SU-DHL-6 (cell line): Measurements from ENCODE around the gene CCDC88C.

Experiments used
- H2AFZ ChIP-seq: fragments of 200-600 bp; sonication (generic); 2 replicates; pipeline ENCODE4 v1.6.1; 2014; ENCODE audit warnings: low read depth, mild to moderate bottlenecking, moderate library complexity, mixed read lengths, antibody characterized with exemption, low read length; ENCODE audit not compliant: severe bottlenecking
- H3F3A ChIP-seq: fragments of 200-600 bp; shearing (Covaris generic); 2 replicates; pipeline ENCODE4 v1.6.0; 2016; ENCODE audit warnings: antibody characterized with exemption, mild to moderate bottlenecking; ENCODE audit not compliant: insufficient read depth
- H3K27ac ChIP-seq: fragments of 200-600 bp; sonication (generic); 2 replicates; pipeline ENCODE4 v1.5.1; 2016; ENCODE audit warnings: low read depth, mild to moderate bottlenecking, low read length, moderate library complexity, mixed read lengths
- H3K27me3 ChIP-seq: fragments of 200-600 bp; sonication (generic), shearing (Covaris generic); 2 replicates; pipeline ENCODE4 v1.6.0; 2014; ENCODE audit warnings: mild to moderate bottlenecking, low read length
- H3K36me3 ChIP-seq: fragments of 200-600 bp; sonication (generic); 2 replicates; pipeline ENCODE4 v1.6.1; 2014; ENCODE audit warnings: mild to moderate bottlenecking, low read length, mixed read lengths
- H3K4me2 ChIP-seq: fragments of 300-600, 200-600 bp; shearing (Covaris generic), sonication (generic); 2 replicates; pipeline ENCODE4 v1.6.0; 2014; ENCODE audit warnings: low read length, low read depth, mild to moderate bottlenecking; ENCODE audit not compliant: poor library complexity, severe bottlenecking
- H3K4me3 ChIP-seq: fragments of 200-600 bp; sonication (generic); 2 replicates; pipeline ENCODE4 v1.5.1; 2014; ENCODE audit warnings: antibody characterized with exemption, low read length, mild to moderate bottlenecking, mixed read lengths; ENCODE audit not compliant: insufficient read depth, poor library complexity, severe bottlenecking
- H3K79me2 ChIP-seq: fragments of 200-600 bp; sonication (generic); 2 replicates; pipeline ENCODE4 v1.6.1; 2014; ENCODE audit warnings: mild to moderate bottlenecking, low read length, moderate library complexity; ENCODE audit not compliant: insufficient read depth
- H3K9ac ChIP-seq: fragments of 200-600 bp; sonication (generic); 2 replicates; pipeline ENCODE4 v1.7.0; 2014; ENCODE audit warnings: mild to moderate bottlenecking, low read length
- H3K9me2 ChIP-seq: fragments of 200-600 bp; sonication (generic); replicated peaks from 2 replicates; pipeline ENCODE4 v1.6.1; 2014; ENCODE audit warnings: low read length; ENCODE audit not compliant: insufficient read depth
- H3K9me3 ChIP-seq: fragments of 200-600 bp; sonication (generic); 2 replicates; pipeline ENCODE4 v1.6.1; 2014; ENCODE audit warnings: low read length, mixed read lengths; ENCODE audit not compliant: insufficient read depth
- H4K20me1 ChIP-seq: fragments of 200-600 bp; sonication (generic); 2 replicates; pipeline ENCODE4 v1.6.1; 2014; ENCODE audit warnings: low read depth, mild to moderate bottlenecking, antibody characterized with exemption, low read length, moderate library complexity, mixed read lengths
- EZH2phosphoT487 ChIP-seq: fragments of 200-600 bp; sonication (generic), shearing (Covaris generic); conservative IDR thresholded peaks from 2 replicates; pipeline ENCODE4 v1.6.1; 2018; ENCODE audit warnings: mild to moderate bottlenecking, antibody characterized with exemption, low read length, moderate library complexity, mixed read lengths
- TF ChIP-seq, protein P1 (sequence below): fragments of 200-600 bp; sonication (generic); IDR thresholded peaks from one replicate; pipeline ENCODE4 v1.5.1; 2017; ENCODE audit warnings: antibody characterized with exemption, mild to moderate bottlenecking, low read length, moderate library complexity; ENCODE audit not compliant: insufficient read depth, poor library complexity, severe bottlenecking

CCDC88C gene

DNA sequence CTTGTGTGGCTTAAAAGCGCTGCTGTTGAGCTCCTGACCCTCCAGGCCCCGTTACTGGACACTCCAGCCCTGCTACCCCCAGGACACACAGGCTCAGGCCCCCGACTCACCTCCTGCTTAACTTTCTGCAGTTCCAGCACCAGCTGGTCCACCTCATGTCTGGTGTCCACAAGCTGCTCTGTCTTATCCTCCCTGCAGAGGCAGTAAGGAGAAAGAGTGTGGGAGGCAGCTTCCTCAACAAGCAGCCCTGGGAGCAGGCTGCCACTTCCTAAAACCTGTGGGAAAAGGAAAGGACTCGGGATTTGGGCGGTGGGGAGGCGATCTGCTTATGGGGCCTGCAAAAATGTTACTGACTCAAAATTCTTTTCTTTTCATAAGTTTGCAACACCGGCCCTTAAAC is 79.2 kb downstream of the CCDC88C start:
- Histone ChIP-seq H4K20me1 (no peaks in the 10 kb centered on the region), H3K9me3 (no peaks in the 10 kb centered on the region), H3K9ac (no peak overlapping the region), H3K27ac (no peak overlapping the region), H3K4me2 (no peak overlapping the region), H3K79me2 (peaks cover 24% of the 10 kb centered on the region; the same call in 1 of the 2 replicates), H3K27me3 (no peaks in the 10 kb centered on the region), H2AFZ (no peak overlapping the region), H3F3A (no peaks in the 10 kb centered on the region), H3K4me3 (no peak overlapping the region), H3K9me2 (no peaks in the 10 kb centered on the region), H3K36me3 (peaks cover 5% of the 10 kb centered on the region; the same call in 1 of the 2 replicates)
- no peak for TF ChIP-seq EZH2phosphoT487
- TF ChIP-seq, protein P1, sequence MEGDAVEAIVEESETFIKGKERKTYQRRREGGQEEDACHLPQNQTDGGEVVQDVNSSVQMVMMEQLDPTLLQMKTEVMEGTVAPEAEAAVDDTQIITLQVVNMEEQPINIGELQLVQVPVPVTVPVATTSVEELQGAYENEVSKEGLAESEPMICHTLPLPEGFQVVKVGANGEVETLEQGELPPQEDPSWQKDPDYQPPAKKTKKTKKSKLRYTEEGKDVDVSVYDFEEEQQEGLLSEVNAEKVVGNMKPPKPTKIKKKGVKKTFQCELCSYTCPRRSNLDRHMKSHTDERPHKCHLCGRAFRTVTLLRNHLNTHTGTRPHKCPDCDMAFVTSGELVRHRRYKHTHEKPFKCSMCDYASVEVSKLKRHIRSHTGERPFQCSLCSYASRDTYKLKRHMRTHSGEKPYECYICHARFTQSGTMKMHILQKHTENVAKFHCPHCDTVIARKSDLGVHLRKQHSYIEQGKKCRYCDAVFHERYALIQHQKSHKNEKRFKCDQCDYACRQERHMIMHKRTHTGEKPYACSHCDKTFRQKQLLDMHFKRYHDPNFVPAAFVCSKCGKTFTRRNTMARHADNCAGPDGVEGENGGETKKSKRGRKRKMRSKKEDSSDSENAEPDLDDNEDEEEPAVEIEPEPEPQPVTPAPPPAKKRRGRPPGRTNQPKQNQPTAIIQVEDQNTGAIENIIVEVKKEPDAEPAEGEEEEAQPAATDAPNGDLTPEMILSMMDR, result no peak

DNA sequence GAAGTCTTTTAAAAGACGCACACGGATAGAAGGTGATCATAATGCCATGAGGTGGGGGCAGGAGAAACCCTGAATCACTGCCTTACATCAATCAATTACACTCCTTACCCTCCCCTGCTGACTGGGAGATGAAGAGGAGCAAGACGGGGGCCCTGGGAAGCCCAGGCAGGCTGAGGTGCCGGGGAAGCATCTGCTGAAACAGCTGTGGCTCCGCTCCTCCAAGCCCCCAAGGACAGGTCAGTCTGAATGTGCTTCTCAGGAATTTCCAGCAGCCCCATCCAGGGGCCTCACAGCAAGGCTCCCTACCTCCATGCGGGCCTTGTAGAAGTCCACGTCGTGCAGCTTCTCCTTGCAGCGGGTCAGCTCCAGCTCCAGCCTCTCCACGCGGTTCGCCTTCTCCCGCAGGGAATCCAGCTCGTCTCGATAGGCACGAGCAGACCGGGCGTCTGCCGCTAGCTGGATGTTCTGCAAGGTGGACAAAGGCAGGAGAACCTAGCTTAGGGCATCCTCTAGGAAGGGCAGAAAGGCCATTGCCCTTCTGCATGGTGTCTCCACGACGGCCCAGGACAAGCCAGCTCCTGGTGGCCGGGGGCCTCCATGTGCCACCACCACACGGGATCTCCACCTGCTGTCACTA is 79.8 kb downstream of the CCDC88C start:
- Histone ChIP-seq H3K9ac (no peak overlapping the region), H3K9me3 (no peaks in the 10 kb centered on the region), H3K36me3 (peaks cover 5% of the 10 kb centered on the region; the same call in 1 of the 2 replicates), H3K27ac (no peak overlapping the region), H4K20me1 (no peaks in the 10 kb centered on the region), H2AFZ (no peak overlapping the region), H3F3A (no peaks in the 10 kb centered on the region), H3K79me2 (peaks cover 18% of the 10 kb centered on the region; the same call in 1 of the 2 replicates), H3K9me2 (no peaks in the 10 kb centered on the region), H3K27me3 (no peaks in the 10 kb centered on the region), H3K4me2 (no peak overlapping the region), H3K4me3 (no peak overlapping the region)
- TF ChIP-seq EZH2phosphoT487, result no peak
- TF ChIP-seq, protein P1, result no peak

DNA sequence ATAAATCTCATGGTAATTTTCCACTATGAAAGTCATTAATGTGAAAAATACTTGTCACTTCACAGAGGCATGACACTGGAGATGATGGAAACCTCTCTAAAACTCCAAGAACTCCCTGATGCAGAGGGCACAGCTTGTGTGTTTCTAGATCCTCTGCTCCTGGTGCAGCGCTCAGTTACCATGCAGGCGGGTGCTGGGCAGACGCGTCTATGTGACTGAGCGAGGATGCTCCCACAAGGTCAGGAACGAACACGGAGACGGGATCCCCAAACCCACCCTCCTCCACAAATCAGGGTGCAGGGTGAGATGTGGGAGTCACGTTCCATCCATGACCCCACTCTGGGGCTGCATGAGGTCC is 81.5 kb downstream of the CCDC88C start:
- Histone ChIP-seq H3K9ac (no peak overlapping the region), H3K79me2 (peaks cover 9% of the 10 kb centered on the region; the same call in 1 of the 2 replicates), H4K20me1 (no peaks in the 10 kb centered on the region), H2AFZ (no peak overlapping the region), H3K9me2 (no peaks in the 10 kb centered on the region), H3K4me2 (no peak overlapping the region), H3K27me3 (no peaks in the 10 kb centered on the region), H3K9me3 (no peaks in the 10 kb centered on the region), H3K4me3 (no peak overlapping the region), H3K27ac (no peak overlapping the region), H3K36me3 (peaks cover 5% of the 10 kb centered on the region; the same call in 1 of the 2 replicates), H3F3A (no peaks in the 10 kb centered on the region)
- TF ChIP-seq EZH2phosphoT487, result no peak
- TF ChIP-seq, protein P1, result no peak
